HG03521 (cell line): ENCODE results near the gene ZNF134.

Experiments
- ATAC-seq: cut with Tn5 transposase; IDR thresholded peaks from one replicate; pipeline ENCODE4 v1.9.1; 2021; ENCODE audit warnings: mild to moderate bottlenecking, moderate library complexity; ENCODE audit not compliant: unreplicated experiment

ZNF134 gene

DNA sequence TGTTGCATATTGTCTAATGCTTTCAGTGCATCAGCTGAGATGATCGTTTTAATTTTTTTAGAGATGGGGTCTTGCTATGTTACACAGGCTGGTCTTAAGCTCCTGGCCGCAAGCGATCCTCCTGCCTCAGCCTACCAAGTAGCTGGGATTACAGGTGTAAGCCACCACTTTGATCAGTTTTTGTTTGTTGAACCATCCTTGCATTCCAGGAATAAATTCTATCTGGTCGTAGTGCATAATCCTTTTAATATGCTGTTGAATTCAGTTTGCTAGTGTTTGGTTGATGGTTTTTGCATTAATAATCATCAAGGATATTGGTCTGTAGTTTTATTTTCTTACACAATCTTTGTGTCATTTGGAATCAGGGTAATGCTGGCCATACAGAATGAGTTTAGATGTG, 23.3 kb downstream of the ZNF134 start:
- ATAC-seq: no peak

DNA sequence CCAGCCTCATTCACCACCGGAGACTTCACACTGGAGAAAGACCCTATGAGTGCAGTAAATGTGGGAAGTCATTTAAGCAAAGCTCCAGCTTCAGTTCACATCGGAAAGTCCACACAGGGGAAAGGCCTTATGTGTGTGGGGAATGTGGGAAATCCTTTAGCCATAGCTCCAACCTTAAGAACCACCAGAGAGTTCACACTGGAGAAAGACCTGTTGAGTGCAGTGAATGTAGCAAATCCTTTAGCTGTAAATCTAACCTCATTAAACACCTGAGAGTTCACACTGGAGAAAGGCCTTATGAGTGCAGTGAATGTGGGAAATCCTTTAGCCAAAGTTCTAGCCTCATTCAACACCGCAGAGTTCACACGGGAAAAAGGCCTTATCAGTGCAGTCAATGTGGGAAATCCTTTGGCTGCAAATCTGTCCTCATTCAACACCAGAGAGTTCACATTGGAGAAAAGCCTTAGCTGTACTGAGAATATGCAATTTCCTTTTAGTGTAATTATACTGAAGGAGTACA, 27.7 kb downstream of the ZNF134 start:
- ATAC-seq: no peak

GRCh38 chr19:57642396-57643046, 28.5 kb downstream of the ZNF134 start:
- ATAC-seq: no peak

DNA sequence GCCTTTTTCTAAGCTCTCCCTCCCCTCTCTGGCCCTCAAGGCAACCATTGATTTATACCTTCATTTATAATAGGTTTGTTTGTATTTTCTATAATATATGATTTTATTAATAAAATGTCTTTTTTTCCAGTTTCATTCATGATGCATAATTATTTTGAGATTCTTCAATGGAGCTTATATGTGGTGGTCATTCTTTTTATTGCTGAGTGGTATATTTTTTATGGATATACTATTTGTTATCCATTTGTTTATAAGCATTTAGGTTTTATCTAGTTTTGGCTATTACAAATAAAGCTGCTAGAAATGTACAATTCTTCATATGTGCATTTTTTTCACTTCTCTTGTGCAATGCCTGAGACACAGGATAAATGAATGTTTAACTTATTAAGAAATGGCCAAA, 29.7 kb downstream of the ZNF134 start:
- no peak for ATAC-seq

GRCh38 chr19:57648331-57649003, 34.4 kb downstream of the ZNF134 start:
- ATAC-seq: no peak

DNA sequence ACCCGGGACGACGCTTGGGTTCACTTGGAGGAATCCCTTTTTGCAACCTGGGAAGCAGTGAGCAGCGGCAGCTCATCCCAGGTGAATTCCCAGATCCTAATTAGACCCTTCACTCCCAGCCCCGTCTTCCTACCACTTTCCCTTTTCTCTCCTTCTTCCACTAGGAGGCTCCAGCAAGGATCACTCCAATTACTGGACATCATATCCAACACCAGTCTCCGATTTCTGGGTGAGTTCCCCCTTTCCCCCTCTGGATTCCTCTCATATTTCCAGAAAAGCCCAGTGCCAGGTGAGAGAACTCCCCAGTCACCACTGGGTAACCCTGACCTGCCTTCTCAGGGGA, 37.6 kb downstream of the ZNF134 start:
- ATAC-seq: no peak

- no peak for ATAC-seq
Measured at GRCh38 chr19:57653689-57654088, 39.6 kb downstream of the ZNF134 start.

DNA sequence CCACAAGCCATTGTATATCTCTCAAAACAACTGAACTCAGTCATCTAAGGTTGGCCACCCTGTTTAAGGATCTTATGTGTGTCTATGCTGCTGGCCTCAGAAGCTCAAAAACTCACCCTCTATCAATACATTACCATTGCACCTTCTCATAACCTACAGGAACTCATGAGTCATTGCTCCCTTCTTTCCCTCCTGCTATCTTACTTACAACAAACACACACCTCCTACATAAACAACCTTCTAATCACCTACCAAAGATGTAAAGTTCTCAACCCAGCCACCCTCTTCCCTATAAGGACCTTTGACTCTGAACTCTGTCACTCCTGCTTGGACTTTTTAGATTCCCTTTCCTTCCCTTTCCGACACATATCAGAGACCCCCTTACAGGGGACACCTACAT, 41.4 kb downstream of the ZNF134 start:
- ATAC-seq: no peak

- ATAC-seq: no peak
Measured at GRCh38 chr19:57656346-57656745, 42.3 kb downstream of the ZNF134 start.

GRCh38 chr19:57664269-57665127, 50.5 kb downstream of the ZNF134 start:
- ATAC-seq: no peak

DNA sequence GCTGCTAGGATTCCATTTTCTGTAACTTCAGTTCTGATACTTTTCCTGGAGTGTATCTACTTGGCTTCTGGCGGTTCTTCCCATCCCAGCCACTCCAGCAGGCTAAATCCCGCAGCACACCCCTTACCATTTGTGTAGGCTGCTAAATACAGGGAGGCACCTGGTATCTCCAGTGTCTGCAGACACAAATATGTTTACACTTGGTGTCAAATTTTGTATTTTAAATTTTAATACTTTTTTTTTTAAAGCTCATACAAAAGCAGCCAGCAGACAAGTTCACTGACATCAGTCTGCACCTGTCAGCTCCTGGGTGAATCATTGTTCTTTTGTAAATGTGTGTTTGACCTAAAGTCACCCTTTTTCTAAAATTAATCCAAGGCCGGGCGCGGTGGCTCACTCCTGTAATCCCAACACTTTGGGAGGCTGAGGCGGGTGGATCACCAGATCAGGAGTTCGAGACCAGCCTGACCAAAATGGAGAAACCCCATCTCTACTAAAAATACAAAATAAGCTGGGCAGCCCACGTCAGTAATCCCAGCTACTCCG, 51.3 kb downstream of the ZNF134 start:
- ATAC-seq: no peak

DNA sequence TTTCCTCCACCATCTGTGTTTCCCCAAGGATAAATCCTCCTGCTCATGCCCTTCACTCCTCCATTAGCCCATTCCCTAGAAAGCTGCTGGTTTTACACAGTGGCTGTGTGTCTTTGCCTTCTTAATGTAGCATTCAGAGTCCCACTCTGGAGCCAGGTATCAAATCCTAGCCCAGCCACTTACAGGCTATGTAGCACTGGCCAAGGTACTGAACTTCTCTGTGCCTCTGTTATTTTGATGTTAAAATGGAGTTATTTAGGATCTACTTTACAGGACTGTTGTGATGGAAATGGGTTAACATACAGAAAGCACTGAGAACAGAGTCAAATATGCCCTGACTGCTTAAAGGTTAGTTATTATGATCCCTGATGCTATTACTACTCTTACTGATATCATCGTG, 53.2 kb downstream of the ZNF134 start:
- no peak for ATAC-seq

GRCh38 chr19:57668635-57669034, 54.6 kb downstream of the ZNF134 start, which contains the start of gene ZSCAN4:
ZSCAN4 (plus strand) TSS chr19:57668935; CDS start chr19:57676146, 7,211 bp downstream.
- ATAC-seq: no peak

DNA sequence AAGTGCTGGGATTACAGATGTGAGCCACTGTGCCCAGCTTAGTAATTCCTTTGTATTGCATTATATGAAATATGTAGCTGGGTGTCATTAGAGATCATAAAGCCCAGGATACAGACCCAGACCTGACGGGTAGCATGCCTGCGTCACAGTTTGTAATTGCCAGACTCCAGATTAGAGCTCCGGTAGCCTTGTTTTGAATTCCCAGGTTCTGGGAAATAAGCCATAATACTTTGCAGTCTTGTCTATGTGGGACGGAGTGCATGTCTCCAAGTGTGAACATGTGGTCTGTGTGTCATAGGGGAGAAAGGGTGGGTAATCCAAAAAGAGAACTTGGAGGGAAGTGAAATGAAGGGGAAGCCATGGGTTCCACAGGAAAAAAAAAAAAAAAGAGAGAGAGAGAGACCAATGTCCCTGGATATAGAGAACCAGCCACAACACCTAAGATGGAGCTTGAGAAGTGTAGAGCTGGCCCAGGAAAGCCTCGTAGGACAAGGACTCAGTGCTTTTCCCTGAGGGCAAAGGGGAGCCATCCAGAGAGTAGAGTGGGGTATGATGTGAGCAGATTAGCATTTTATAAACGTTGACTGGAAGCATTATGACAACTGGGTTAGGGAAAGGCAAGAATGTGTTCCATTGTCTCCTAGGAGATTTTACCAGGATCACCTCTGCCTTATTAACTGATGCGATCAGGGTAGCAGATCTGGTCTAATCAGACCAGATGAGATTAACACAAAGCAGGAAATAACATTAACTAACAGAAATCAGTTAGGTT, 57.3 kb downstream of the ZNF134 start:
- no peak for ATAC-seq

DNA sequence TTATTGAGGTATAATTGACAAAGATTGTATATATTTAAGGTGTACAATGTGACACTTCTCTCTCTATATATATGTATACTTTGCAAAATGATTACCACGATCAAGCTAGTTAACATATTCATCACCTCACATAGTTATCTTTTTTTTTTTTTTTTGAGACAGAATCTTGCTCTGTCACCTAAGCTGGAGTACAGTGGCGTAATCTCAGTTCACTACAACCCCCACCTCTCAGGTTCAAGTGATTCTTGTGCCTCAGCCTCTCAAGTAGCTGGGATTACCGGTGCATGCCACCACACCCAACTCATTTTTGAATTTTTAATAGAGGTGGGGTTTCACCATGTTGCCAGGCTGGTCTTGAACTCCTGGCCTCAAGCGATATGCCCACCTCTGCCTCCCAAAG, 58.4 kb downstream of the ZNF134 start:
- ATAC-seq: no peak
